Stomach (tissue), 9 donors: ENCODE results near the gene LDB2. TPM values are rescaled to one million over a fixed set of nuclear protein-coding genes. Genes with fewer than 3 reads are reported as not detected.
A peak's percentile ranks its signal among the peaks of the same experiment; 100 is the strongest.

Source experiments
- DNase-seq, 2 donors: peaks; one replicate each; pipeline versions ENCODE4 v3.0.0 to v3.0.0-alpha.2; 2013 to 2019
- H3K27ac ChIP-seq, 5 donors: fragments of 200-600 bp in 4 of 5; sonication (generic) in 4 of 5; one replicate each; pipeline ENCODE4 v1.5.1; 2013 to 2019; ENCODE audit warnings: mild to moderate bottlenecking in 1 of 5, moderate library complexity in 1 of 5
- H3K27me3 ChIP-seq, 3 donors: fragments of 200-600 bp; sonication (generic); one replicate each; pipeline ENCODE4 v1.5.1; 2017 to 2019; ENCODE audit warnings: mixed run types in 1 of 3
- H3K36me3 ChIP-seq, 4 donors: fragments of 200-600 bp; sonication (generic); 1 replicate in 3 of 4; 2 replicates in 1 of 4; pipeline ENCODE4 v1.5.1; 2016 to 2019
- H3K4me1 ChIP-seq, 4 donors: fragments of 200-600 bp; sonication (generic); one replicate each; pipeline ENCODE4 v1.5.1; 2016 to 2019
- H3K4me3 ChIP-seq, 4 donors: fragments of 200-600 bp; sonication (generic) in 3 of 4; one replicate each; pipeline ENCODE4 v1.5.1; 2016 to 2019; ENCODE audit warnings: mild to moderate bottlenecking in 1 of 4
- H3K9me3 ChIP-seq, 4 donors: fragments of 200-600 bp; sonication (generic); one replicate each; pipeline ENCODE4 v1.5.1; 2016 to 2019
- EP300 ChIP-seq: sonication (generic); formaldehyde crosslinking; IDR thresholded peaks from one replicate; pipeline ENCODE4 v1.6.1; 2017; ENCODE audit warnings: antibody characterized with exemption
- POLR2A ChIP-seq, 4 donors: fragments of 450-650 bp; IDR thresholded peaks; one replicate each; pipeline ENCODE4 v1.6.1; 2016; ENCODE audit warnings: antibody characterized with exemption in 4 of 4, control low read depth in 2 of 4, mild to moderate bottlenecking in 1 of 4, moderate library complexity in 1 of 4
- POLR2AphosphoS5 ChIP-seq, 3 donors: sonication (generic); formaldehyde crosslinking; IDR thresholded peaks; one replicate each; pipeline ENCODE4 v1.6.1; 2016; ENCODE audit warnings: antibody characterized with exemption in 3 of 3
- WGBS, 5 donors: extraction: QIAGEN DNeasy Blood & Tissue Kit in 3 of 5; methylation state at CpG; one replicate each; pipeline versions ENCODE4 v1.1.5 to v1.1.7; 2013 to 2018; 5-methylcytosine and 5-hydroxymethylcytosine counted together
- intact Hi-C: fragments of 100-400 bp; cut with DNase I; formaldehyde crosslinking; loops from one replicate; pipeline ENCODE4 v1.15.1; 2023; ENCODE audit warnings: low total_unique reads
- polyA plus RNA-seq, 3 donors: library from polyadenylated mRNA; stranded (reverse); fragments of 200-250 nt; gene quantifications; one replicate each; pipeline ENCODE4 v1.2.3, GENCODE V29; 2013
- total RNA-seq, 5 donors: library from RNA; depleted of rRNA; stranded (reverse); fragments of >200 nt; gene quantifications; one replicate each; pipeline versions ENCODE4 v1.1.0 to v1.2.3, GENCODE V29; 2014 to 2016
- TF ChIP-seq, protein P1 (sequence below), 7 experiments: fragments of 450-650 bp in 4 of 7; fragments of 200-600 bp in 3 of 7; sonication (generic) in 3 of 7; IDR thresholded peaks; one replicate each; pipeline ENCODE4 v1.5.1; 2016 to 2019; ENCODE audit warnings: antibody characterized with exemption in 7 of 7, control low read depth in 2 of 7, mild to moderate bottlenecking in 1 of 7
- donor health status: healthy with polysubstance abuse.
- donor health status: Bipolar disorder and iron deficiency.
- donor health status: healthy.

The LDB2 gene
- total and polyA plus RNA-seq, 8 donors: 6.2 to 63.3 (median 12.8) TPM

DNA sequence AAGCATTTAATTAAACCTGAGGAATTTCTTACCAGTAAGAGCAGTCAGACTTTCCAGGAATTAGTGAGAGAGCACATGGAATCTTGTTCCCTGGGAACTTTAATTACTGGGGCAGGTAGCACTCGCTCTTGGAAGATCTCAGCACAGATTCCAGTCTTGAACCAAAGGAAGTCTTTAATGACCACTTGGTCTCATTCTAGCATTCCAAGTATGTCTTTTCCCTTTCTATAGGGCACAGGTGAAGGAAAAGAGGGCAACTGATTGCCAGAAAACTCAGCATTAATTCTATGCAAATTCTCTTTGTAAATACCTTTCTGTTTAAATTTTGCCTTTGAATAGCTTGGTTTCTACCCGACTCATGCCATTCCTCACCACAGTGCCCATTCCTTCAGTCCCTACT, 236.6 kb downstream of the LDB2 start:
- no peak for DNase-seq
- Histone ChIP-seq H3K36me3 (no peaks in the 10 kb centered on the region), H3K27ac (no peak overlapping the region), H3K27me3 (no peaks in the 10 kb centered on the region), H3K4me3 (no peak overlapping the region), H3K9me3 (no peaks in the 10 kb centered on the region), H3K4me1 (peaks cover 0 to 9% (median 0%) of the 10 kb centered on the region in 4 donors)
- WGBS, 5 donors: 85 to 96% (median 89%) methylated on average over 2 of the region's 2 CpGs
- TF ChIP-seq, protein P1, sequence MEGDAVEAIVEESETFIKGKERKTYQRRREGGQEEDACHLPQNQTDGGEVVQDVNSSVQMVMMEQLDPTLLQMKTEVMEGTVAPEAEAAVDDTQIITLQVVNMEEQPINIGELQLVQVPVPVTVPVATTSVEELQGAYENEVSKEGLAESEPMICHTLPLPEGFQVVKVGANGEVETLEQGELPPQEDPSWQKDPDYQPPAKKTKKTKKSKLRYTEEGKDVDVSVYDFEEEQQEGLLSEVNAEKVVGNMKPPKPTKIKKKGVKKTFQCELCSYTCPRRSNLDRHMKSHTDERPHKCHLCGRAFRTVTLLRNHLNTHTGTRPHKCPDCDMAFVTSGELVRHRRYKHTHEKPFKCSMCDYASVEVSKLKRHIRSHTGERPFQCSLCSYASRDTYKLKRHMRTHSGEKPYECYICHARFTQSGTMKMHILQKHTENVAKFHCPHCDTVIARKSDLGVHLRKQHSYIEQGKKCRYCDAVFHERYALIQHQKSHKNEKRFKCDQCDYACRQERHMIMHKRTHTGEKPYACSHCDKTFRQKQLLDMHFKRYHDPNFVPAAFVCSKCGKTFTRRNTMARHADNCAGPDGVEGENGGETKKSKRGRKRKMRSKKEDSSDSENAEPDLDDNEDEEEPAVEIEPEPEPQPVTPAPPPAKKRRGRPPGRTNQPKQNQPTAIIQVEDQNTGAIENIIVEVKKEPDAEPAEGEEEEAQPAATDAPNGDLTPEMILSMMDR (IDR thresholded peaks at IDR 0.05): no peak
- TF ChIP-seq POLR2AphosphoS5 (IDR thresholded peaks at IDR 0.05) (no peak), EP300 (no peak), POLR2A (IDR thresholded peaks at IDR 0.05) (no peak)
- intact Hi-C loops: no loop called here

GRCh38 chr4:16660656-16661055, 237.8 kb downstream of the LDB2 start:
- WGBS, 5 donors: 94 to 99% (median 98%) methylated on average over 2 of the region's 2 CpGs
- Histone ChIP-seq H3K27ac (no peak overlapping the region), H3K4me1 (peaks cover 0 to 9% (median 0%) of the 10 kb centered on the region in 4 donors), H3K36me3 (no peaks in the 10 kb centered on the region), H3K9me3 (no peaks in the 10 kb centered on the region), H3K27me3 (no peaks in the 10 kb centered on the region), H3K4me3 (no peak overlapping the region)
- TF ChIP-seq POLR2AphosphoS5 (IDR thresholded peaks at IDR 0.05) (no peak), POLR2A (IDR thresholded peaks at IDR 0.05) (no peak), EP300 (no peak)
- TF ChIP-seq, protein P1 (IDR thresholded peaks at IDR 0.05): no peak
- DNase-seq: no peak
- intact Hi-C loops: no loop called here

DNA sequence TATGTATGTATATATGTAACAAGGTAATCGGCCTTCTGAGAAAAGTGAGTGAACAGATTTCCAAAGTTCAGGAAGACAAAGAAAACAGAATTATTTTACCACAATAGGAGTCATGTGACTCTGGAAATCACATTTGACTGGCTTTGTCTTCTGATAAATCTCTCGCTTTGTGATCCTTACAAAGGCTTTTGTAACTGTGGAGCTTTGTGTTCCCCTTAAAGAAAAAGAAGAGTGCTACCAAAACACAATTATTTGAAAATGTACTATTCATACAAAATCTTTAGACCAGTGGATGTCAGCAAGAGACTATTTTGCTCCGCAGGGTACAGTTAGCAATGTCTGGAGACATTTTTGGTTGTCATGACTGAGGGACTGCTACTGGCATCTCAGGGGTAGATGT, 238.8 kb downstream of the LDB2 start:
- intact Hi-C loops: no loop called here
- no peak for DNase-seq
- 87 to 92% (median 88%) methylated on average over 3 of the region's 3 CpGs for WGBS, 5 donors
- Histone ChIP-seq H3K4me1 (peaks cover 0 to 9% (median 0%) of the 10 kb centered on the region in 4 donors), H3K4me3 (no peak overlapping the region), H3K9me3 (no peaks in the 10 kb centered on the region), H3K27me3 (no peaks in the 10 kb centered on the region), H3K27ac (no peak overlapping the region), H3K36me3 (no peaks in the 10 kb centered on the region)
- no peak for TF ChIP-seq POLR2A (IDR thresholded peaks at IDR 0.05)
- TF ChIP-seq POLR2AphosphoS5 (IDR thresholded peaks at IDR 0.05): no peak
- TF ChIP-seq, protein P1 (IDR thresholded peaks at IDR 0.05): no peak
- no peak for TF ChIP-seq EP300

GRCh38 chr4:16659079-16659478, 239.4 kb downstream of the LDB2 start:
- no peaks in the 10 kb centered on the region for H3K27me3 ChIP-seq
- intact Hi-C loops: no loop called here

More at GRCh38 chr4:16659079-16659478, 239.4 kb downstream of the LDB2 start:
- Histone ChIP-seq H3K4me3 (no peak overlapping the region), H3K9me3 (no peaks in the 10 kb centered on the region), H3K36me3 (no peaks in the 10 kb centered on the region), H3K27ac (no peak overlapping the region), H3K4me1 (peaks cover 0 to 14% (median 0%) of the 10 kb centered on the region in 4 donors)
- peak in 1 of 2 donors; percentile 65 for DNase-seq
- TF ChIP-seq EP300 (no peak), POLR2AphosphoS5 (IDR thresholded peaks at IDR 0.05) (no peak), POLR2A (IDR thresholded peaks at IDR 0.05) (no peak)
- TF ChIP-seq, protein P1 (IDR thresholded peaks at IDR 0.05): no peak
- WGBS, 5 donors: 54 to 81% (median 78%) methylated on average over 6 of the region's 6 CpGs
